ENCODE data around the gene DOCK4.

GRCh38 chr7:112068967-112069366, 137.2 kb downstream of the DOCK4 start:
- TF ChIP-seq RAD21 (IDR thresholded peaks at IDR 0.05; ENCODE audit: low read depth) (no peak), YY1 (IDR thresholded peaks at IDR 0.05; ENCODE audit: low read depth) (no peak), EP300 (IDR thresholded peaks at IDR 0.05; ENCODE audit: borderline replicate concordance) (no peak), MAX (IDR thresholded peaks at IDR 0.05) (no peak), TCF12 (IDR thresholded peaks at IDR 0.05; ENCODE audit: low read depth) (no peak), ZBTB7A (IDR thresholded peaks at IDR 0.05; ENCODE audit: low read depth) (no peak), TAF1 (IDR thresholded peaks at IDR 0.05; ENCODE audit: low read depth) (no peak)
- TF ChIP-seq, protein P1, sequence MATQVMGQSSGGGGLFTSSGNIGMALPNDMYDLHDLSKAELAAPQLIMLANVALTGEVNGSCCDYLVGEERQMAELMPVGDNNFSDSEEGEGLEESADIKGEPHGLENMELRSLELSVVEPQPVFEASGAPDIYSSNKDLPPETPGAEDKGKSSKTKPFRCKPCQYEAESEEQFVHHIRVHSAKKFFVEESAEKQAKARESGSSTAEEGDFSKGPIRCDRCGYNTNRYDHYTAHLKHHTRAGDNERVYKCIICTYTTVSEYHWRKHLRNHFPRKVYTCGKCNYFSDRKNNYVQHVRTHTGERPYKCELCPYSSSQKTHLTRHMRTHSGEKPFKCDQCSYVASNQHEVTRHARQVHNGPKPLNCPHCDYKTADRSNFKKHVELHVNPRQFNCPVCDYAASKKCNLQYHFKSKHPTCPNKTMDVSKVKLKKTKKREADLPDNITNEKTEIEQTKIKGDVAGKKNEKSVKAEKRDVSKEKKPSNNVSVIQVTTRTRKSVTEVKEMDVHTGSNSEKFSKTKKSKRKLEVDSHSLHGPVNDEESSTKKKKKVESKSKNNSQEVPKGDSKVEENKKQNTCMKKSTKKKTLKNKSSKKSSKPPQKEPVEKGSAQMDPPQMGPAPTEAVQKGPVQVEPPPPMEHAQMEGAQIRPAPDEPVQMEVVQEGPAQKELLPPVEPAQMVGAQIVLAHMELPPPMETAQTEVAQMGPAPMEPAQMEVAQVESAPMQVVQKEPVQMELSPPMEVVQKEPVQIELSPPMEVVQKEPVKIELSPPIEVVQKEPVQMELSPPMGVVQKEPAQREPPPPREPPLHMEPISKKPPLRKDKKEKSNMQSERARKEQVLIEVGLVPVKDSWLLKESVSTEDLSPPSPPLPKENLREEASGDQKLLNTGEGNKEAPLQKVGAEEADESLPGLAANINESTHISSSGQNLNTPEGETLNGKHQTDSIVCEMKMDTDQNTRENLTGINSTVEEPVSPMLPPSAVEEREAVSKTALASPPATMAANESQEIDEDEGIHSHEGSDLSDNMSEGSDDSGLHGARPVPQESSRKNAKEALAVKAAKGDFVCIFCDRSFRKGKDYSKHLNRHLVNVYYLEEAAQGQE (IDR thresholded peaks at IDR 0.05; ENCODE audit: low read depth) = no peak
